SK-N-SH treated with all-trans-retinoic acid at 6 μM for 48 hours (cell line): ENCODE measurements around the gene TMEM203.

Experiments used
- ATAC-seq: fragments of 200-7000 bp; cut with Tn5 transposase; 3 replicates; pipeline ENCODE4 v1.9.1; 2020; ENCODE audit warnings: mild to moderate bottlenecking, moderate library complexity
- ARNTL ChIP-seq: fragments of 450-650 bp; formaldehyde crosslinking; IDR thresholded peaks from 2 replicates; pipeline ENCODE4 v1.5.0; 2020; ENCODE audit warnings: low read depth, mild to moderate bottlenecking, moderate library complexity, borderline replicate concordance
- BACH2 ChIP-seq: fragments of 250-450 bp; sonication (Bioruptor Pico); IDR thresholded peaks from 2 replicates; pipeline ENCODE4 v1.9.0; 2021; ENCODE audit warnings: mild to moderate bottlenecking, borderline replicate concordance
- CSDC2 ChIP-seq: fragments of 250-450 bp; sonication (Bioruptor Pico); IDR thresholded peaks from 2 replicates; pipeline ENCODE4 v1.5.0; 2020; ENCODE audit warnings: mild to moderate bottlenecking, moderate library complexity
- ISL1 ChIP-seq: fragments of 250-450 bp; sonication (Bioruptor Pico); IDR thresholded peaks from 2 replicates; pipeline ENCODE4 v2.1.2; 2022; ENCODE audit warnings: mild to moderate bottlenecking, moderate library complexity
- OSR1 ChIP-seq: fragments of 250-450 bp; sonication (Bioruptor Pico); IDR thresholded peaks from 2 replicates; pipeline ENCODE4 v1.8.0; 2022; ENCODE audit warnings: moderate library complexity, mild to moderate bottlenecking, inconsistent platforms
- RARB ChIP-seq: fragments of 250-450 bp; sonication (Bioruptor Pico); IDR thresholded peaks from 2 replicates; pipeline ENCODE4 v1.8.0; 2021; ENCODE audit warnings: mild to moderate bottlenecking, moderate library complexity
- SNAI2 ChIP-seq: fragments of 250-450 bp; sonication (Bioruptor Pico); IDR thresholded peaks from 2 replicates; pipeline ENCODE4 v1.5.0; 2020; ENCODE audit warnings: mild to moderate bottlenecking, moderate library complexity
- TCF4 ChIP-seq: fragments of 250-450 bp; sonication (Bioruptor Pico); IDR thresholded peaks from 2 replicates; pipeline ENCODE4 v1.8.0; 2021; ENCODE audit warnings: mild to moderate bottlenecking, moderate library complexity, borderline replicate concordance
- ZC3H10 ChIP-seq: fragments of 250-450 bp; sonication (Bioruptor Pico); IDR thresholded peaks from 2 replicates; pipeline ENCODE4 v1.5.1; 2021; ENCODE audit warnings: mild to moderate bottlenecking, moderate library complexity
- ZFP3 ChIP-seq: fragments of 250-450 bp; sonication (Bioruptor Pico); IDR thresholded peaks from 2 replicates; pipeline ENCODE4 v1.5.0; 2020; ENCODE audit warnings: mild to moderate bottlenecking, moderate library complexity
- ZFP30 ChIP-seq: fragments of 450-650 bp; formaldehyde crosslinking; IDR thresholded peaks from 2 replicates; pipeline ENCODE4 v1.5.0; 2022; ENCODE audit warnings: mild to moderate bottlenecking, moderate library complexity
- ZNF565 ChIP-seq: fragments of 450-650 bp; formaldehyde crosslinking; conservative IDR thresholded peaks from 2 replicates; pipeline ENCODE4 v1.5.0; 2020; ENCODE audit warnings: low read depth, mild to moderate bottlenecking, moderate library complexity
- ZNF70 ChIP-seq: fragments of 450-650 bp; formaldehyde crosslinking; IDR thresholded peaks from 2 replicates; pipeline ENCODE4 v1.5.0; 2020; ENCODE audit warnings: mild to moderate bottlenecking, moderate library complexity
- ZNF8 ChIP-seq: fragments of 450-650 bp; formaldehyde crosslinking; IDR thresholded peaks from 2 replicates; pipeline ENCODE4 v1.5.0; 2020; ENCODE audit warnings: mild to moderate bottlenecking, moderate library complexity
- TF ChIP-seq, protein P1 (sequence below): fragments of 250-450 bp; sonication (Bioruptor Pico); IDR thresholded peaks from 2 replicates; pipeline ENCODE4 v1.5.0; 2020; ENCODE audit warnings: mild to moderate bottlenecking, moderate library complexity
- TF ChIP-seq, protein P2 (sequence below): fragments of 250-450 bp; sonication (Bioruptor Pico); IDR thresholded peaks from 2 replicates; pipeline ENCODE4 v1.8.0; 2021; ENCODE audit warnings: low read depth, mild to moderate bottlenecking, moderate library complexity, borderline replicate concordance
- TF ChIP-seq, protein P3 (sequence below): fragments of 250-450 bp; sonication (Bioruptor Pico); IDR thresholded peaks from 2 replicates; pipeline ENCODE4 v1.5.1; 2020; ENCODE audit warnings: low read depth, mild to moderate bottlenecking, moderate library complexity
- TF ChIP-seq, protein P4 (sequence below): fragments of 250-450 bp; sonication (Bioruptor Pico); IDR thresholded peaks from 2 replicates; pipeline ENCODE4 v1.5.1; 2021; ENCODE audit warnings: mild to moderate bottlenecking, moderate library complexity
- TF ChIP-seq, protein P5 (sequence below): fragments of 250-450 bp; sonication (Bioruptor Pico); IDR thresholded peaks from 2 replicates; pipeline ENCODE4 v1.8.0; 2020; ENCODE audit warnings: mild to moderate bottlenecking, moderate library complexity, borderline replicate concordance

The TMEM203 gene

DNA sequence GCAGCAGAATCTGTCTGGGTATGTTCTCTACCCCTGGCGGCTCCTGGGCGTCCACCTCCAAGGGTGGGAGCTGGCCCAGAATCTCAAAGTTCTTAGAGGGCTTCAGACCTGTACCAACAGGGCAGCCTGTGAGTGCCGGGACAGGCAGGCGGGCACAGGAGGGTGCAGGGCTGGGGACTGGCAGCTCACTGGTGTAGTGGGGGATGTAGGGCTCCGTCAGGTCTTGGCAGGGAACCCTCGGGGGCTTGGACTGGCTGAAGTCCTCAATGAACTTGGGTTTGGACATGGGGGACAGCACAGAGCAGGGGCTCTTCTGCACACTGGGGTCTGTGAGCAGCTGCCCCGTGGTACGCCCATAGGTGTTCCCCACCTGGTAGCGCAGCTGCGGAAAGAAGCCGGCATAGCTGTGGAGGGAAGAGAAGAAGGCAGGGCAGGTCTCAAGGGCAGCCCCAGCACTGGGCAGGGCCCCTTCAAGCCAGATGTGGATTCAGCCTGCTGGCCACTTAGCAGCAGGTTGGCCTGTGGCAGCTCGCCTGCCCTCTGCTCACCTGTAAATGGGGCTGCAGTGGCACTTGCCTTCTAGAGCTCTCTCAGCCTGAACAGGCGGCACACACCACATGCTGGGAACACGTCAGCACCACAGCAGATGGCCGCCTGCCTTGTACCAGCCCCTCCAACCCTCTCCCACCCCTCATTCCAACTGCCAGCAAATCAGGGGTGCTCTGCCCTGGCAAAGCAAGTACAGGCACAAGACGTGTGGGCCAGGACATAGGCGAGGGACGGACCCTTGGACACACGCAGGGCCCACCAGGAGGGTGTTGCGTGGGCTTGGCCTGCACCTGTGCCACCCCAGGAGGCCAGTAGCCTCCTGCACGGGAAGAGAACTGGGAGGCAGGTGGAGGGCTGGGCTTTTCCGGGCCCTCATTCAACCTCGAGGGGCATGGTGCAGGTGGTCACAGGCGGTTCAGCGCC lies 40.3 kb upstream of the TMEM203 start:
- ATAC-seq, result peak; percentile 1; the same call in 2 of the 3 replicates
- no peak for TF ChIP-seq ZFP30
- TF ChIP-seq, protein P1, sequence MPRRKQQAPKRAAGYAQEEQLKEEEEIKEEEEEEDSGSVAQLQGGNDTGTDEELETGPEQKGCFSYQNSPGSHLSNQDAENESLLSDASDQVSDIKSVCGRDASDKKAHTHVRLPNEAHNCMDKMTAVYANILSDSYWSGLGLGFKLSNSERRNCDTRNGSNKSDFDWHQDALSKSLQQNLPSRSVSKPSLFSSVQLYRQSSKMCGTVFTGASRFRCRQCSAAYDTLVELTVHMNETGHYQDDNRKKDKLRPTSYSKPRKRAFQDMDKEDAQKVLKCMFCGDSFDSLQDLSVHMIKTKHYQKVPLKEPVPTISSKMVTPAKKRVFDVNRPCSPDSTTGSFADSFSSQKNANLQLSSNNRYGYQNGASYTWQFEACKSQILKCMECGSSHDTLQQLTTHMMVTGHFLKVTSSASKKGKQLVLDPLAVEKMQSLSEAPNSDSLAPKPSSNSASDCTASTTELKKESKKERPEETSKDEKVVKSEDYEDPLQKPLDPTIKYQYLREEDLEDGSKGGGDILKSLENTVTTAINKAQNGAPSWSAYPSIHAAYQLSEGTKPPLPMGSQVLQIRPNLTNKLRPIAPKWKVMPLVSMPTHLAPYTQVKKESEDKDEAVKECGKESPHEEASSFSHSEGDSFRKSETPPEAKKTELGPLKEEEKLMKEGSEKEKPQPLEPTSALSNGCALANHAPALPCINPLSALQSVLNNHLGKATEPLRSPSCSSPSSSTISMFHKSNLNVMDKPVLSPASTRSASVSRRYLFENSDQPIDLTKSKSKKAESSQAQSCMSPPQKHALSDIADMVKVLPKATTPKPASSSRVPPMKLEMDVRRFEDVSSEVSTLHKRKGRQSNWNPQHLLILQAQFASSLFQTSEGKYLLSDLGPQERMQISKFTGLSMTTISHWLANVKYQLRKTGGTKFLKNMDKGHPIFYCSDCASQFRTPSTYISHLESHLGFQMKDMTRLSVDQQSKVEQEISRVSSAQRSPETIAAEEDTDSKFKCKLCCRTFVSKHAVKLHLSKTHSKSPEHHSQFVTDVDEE (CRISPR knock-in tag), result no peak
- no peak for TF ChIP-seq SNAI2 (CRISPR knock-in tag)
- no peak for TF ChIP-seq ZC3H10
- TF ChIP-seq ISL1 (CRISPR knock-in tag), result no peak
- no peak for TF ChIP-seq ZNF565 (CRISPR knock-in tag)
- TF ChIP-seq TCF4 (CRISPR knock-in tag), result no peak
- no peak for TF ChIP-seq CSDC2 (CRISPR knock-in tag)
- no peak for TF ChIP-seq ZNF70
- TF ChIP-seq BACH2 (CRISPR knock-in tag), result no peak
- TF ChIP-seq ARNTL (CRISPR knock-in tag), result no peak
- TF ChIP-seq ZNF8, result no peak
- no peak for TF ChIP-seq OSR1
- TF ChIP-seq, protein P2, sequence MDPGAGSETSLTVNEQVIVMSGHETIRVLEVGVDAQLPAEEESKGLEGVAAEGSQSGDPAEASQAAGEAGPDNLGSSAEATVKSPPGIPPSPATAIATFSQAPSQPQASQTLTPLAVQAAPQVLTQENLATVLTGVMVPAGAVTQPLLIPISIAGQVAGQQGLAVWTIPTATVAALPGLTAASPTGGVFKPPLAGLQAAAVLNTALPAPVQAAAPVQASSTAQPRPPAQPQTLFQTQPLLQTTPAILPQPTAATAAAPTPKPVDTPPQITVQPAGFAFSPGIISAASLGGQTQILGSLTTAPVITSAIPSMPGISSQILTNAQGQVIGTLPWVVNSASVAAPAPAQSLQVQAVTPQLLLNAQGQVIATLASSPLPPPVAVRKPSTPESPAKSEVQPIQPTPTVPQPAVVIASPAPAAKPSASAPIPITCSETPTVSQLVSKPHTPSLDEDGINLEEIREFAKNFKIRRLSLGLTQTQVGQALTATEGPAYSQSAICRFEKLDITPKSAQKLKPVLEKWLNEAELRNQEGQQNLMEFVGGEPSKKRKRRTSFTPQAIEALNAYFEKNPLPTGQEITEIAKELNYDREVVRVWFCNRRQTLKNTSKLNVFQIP, result no peak
- TF ChIP-seq ZFP3 (CRISPR knock-in tag), result no peak
- TF ChIP-seq, protein P3, sequence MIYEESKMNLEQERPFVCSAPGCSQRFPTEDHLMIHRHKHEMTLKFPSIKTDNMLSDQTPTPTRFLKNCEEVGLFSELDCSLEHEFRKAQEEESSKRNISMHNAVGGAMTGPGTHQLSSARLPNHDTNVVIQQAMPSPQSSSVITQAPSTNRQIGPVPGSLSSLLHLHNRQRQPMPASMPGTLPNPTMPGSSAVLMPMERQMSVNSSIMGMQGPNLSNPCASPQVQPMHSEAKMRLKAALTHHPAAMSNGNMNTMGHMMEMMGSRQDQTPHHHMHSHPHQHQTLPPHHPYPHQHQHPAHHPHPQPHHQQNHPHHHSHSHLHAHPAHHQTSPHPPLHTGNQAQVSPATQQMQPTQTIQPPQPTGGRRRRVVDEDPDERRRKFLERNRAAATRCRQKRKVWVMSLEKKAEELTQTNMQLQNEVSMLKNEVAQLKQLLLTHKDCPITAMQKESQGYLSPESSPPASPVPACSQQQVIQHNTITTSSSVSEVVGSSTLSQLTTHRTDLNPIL (CRISPR knock-in tag), result no peak
- TF ChIP-seq, protein P4, sequence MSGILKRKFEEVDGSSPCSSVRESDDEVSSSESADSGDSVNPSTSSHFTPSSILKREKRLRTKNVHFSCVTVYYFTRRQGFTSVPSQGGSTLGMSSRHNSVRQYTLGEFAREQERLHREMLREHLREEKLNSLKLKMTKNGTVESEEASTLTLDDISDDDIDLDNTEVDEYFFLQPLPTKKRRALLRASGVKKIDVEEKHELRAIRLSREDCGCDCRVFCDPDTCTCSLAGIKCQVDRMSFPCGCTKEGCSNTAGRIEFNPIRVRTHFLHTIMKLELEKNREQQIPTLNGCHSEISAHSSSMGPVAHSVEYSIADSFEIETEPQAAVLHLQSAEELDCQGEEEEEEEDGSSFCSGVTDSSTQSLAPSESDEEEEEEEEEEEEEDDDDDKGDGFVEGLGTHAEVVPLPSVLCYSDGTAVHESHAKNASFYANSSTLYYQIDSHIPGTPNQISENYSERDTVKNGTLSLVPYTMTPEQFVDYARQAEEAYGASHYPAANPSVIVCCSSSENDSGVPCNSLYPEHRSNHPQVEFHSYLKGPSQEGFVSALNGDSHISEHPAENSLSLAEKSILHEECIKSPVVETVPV, result no peak

DNA sequence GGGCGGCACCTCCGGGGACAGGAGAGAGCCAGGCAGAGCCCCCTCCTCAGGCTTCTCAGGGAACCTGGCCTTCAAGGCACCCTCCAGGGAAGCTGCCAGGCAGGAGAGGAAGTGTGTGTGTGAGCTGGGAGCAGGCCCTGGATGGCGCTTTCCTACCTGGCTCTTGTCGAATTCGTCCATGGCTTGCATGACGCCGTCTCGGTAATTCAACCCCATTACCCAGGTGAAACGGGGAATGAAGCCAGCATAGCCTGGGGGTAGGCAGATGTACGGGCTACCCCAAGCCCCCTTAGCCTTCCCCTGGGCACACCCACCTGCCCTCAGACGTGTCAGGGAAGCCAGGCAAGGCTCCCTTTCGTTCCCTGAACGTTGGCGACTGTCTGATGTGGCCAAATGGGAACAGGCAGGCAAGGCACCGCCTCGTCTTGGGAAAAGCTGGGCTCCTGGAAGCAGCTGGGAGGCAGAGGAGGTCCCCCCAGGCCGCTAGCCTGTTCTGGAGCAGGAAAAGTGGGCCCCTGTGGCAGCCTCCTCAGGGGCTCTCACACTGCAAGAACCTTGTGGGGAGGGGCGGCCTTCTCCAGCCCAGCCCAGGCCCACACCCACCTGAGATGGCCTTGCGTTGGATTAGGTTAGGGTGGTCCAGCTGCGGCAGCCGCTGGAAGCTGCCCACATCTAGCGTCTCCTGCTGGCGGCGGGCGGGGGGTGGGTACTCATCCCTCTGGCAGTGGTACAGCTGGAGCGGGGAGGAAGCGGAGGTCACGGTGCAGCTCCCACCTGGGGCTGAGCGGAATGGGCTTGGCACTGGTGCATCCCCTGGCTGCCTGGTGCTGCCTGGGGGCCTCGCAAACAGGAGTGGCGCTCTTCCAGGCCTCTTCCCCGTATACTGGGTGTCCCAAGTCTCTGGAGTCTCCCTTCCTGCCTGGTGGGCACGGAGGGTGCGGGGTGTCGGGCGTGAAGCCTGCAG lies 39.3 kb upstream of the TMEM203 start:
- ATAC-seq, result peak; percentile 0; the same call in 2 of the 3 replicates
- TF ChIP-seq BACH2 (CRISPR knock-in tag), result no peak
- TF ChIP-seq ISL1 (CRISPR knock-in tag), result no peak
- no peak for TF ChIP-seq RARB (CRISPR knock-in tag)
- TF ChIP-seq, protein P2, result no peak
- TF ChIP-seq, protein P5, sequence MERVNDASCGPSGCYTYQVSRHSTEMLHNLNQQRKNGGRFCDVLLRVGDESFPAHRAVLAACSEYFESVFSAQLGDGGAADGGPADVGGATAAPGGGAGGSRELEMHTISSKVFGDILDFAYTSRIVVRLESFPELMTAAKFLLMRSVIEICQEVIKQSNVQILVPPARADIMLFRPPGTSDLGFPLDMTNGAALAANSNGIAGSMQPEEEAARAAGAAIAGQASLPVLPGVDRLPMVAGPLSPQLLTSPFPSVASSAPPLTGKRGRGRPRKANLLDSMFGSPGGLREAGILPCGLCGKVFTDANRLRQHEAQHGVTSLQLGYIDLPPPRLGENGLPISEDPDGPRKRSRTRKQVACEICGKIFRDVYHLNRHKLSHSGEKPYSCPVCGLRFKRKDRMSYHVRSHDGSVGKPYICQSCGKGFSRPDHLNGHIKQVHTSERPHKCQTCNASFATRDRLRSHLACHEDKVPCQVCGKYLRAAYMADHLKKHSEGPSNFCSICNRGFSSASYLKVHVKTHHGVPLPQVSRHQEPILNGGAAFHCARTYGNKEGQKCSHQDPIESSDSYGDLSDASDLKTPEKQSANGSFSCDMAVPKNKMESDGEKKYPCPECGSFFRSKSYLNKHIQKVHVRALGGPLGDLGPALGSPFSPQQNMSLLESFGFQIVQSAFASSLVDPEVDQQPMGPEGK, result no peak
- TF ChIP-seq, protein P1 (CRISPR knock-in tag), result no peak
- TF ChIP-seq, protein P3 (CRISPR knock-in tag), result no peak
- TF ChIP-seq ZNF70, result no peak
